WTC11 (cell line): Measurements from ENCODE around the gene PTPRCAP. TPM values are rescaled to one million over a fixed set of nuclear protein-coding genes. Genes with fewer than 3 reads are reported as not detected.

Experiments used
- ATAC-seq: fragments of 200-7000 bp; cut with Tn5 transposase; 2 replicates; pipeline ENCODE4 v1.10.0; 2021; ENCODE audit warnings: mild to moderate bottlenecking, moderate library complexity
- CTCF ChIA-PET: fragments of 300-600 bp; sonication (Branson Sonifier 250); formaldehyde crosslinking; loops from one replicate; lab custom pipeline; 2021; ENCODE audit warnings: antibody characterized with exemption; lab: Charles Lee
- POLR2A ChIA-PET: fragments of 350-600 bp; sonication (Branson Sonifier 250); formaldehyde crosslinking; loops from one replicate; lab custom pipeline; 2021; ENCODE audit warnings: antibody characterized with exemption; lab: Charles Lee
- DNase-seq: peaks from one replicate; pipeline ENCODE4 v3.0.0; 2021; ENCODE audit warnings: low spot score
- H3K27ac Mint-ChIP-seq: 2 replicates; pipeline ENCODE4 v1.8.0; 2021; ENCODE audit warnings: mixed read lengths
- H3K27me3 Mint-ChIP-seq: 2 replicates; pipeline ENCODE4 v1.8.0; 2021; ENCODE audit warnings: low read depth, mild to moderate bottlenecking, moderate library complexity, mixed read lengths
- H3K36me3 Mint-ChIP-seq: 2 replicates; pipeline ENCODE4 v1.8.0; 2021; ENCODE audit warnings: mixed read lengths
- H3K4me1 Mint-ChIP-seq: 2 replicates; pipeline ENCODE4 v1.8.0; 2022; ENCODE audit warnings: mixed read lengths
- H3K4me3 Mint-ChIP-seq: 2 replicates; pipeline ENCODE4 v1.8.0; 2021; ENCODE audit warnings: mild to moderate bottlenecking, moderate library complexity, mixed read lengths
- H3K9me3 Mint-ChIP-seq: 2 replicates; pipeline ENCODE4 v1.8.0; 2021; ENCODE audit warnings: mixed read lengths
- AR ChIP-seq: fragments of 250-450 bp; sonication (Bioruptor Pico); IDR thresholded peaks from 2 replicates; pipeline ENCODE4 v1.9.0; 2021; ENCODE audit warnings: mild to moderate bottlenecking
- ELF4 ChIP-seq: sonication (generic); formaldehyde crosslinking; IDR thresholded peaks from 2 replicates; pipeline ENCODE4 v1.8.1; 2022; ENCODE audit warnings: low read depth, mild to moderate bottlenecking, moderate library complexity, missing genetic modification reagents
- FOXJ3 ChIP-seq: sonication (generic); formaldehyde crosslinking; IDR thresholded peaks from 2 replicates; pipeline ENCODE4 v1.9.0; 2021; ENCODE audit warnings: missing genetic modification reagents, mild to moderate bottlenecking, borderline replicate concordance
- FOXP1 ChIP-seq: sonication (generic); formaldehyde crosslinking; IDR thresholded peaks from 2 replicates; pipeline ENCODE4 v1.8.0; 2022; ENCODE audit warnings: missing genetic modification reagents, mild to moderate bottlenecking, moderate library complexity, borderline replicate concordance
- GABPB1 ChIP-seq: sonication (generic); formaldehyde crosslinking; IDR thresholded peaks from 2 replicates; pipeline ENCODE4 v1.8.1; 2023; ENCODE audit warnings: mild to moderate bottlenecking, missing genetic modification reagents
- IRF1 ChIP-seq: sonication (generic); formaldehyde crosslinking; IDR thresholded peaks from 2 replicates; pipeline ENCODE4 v1.8.0; 2023; ENCODE audit warnings: missing genetic modification reagents
- IRF2 ChIP-seq: sonication (generic); formaldehyde crosslinking; IDR thresholded peaks from 2 replicates; pipeline ENCODE4 v1.8.0; 2022; ENCODE audit warnings: low read depth, missing genetic modification reagents, borderline replicate concordance
- JUN ChIP-seq: sonication (generic); formaldehyde crosslinking; IDR thresholded peaks from 2 replicates; pipeline ENCODE4 v1.8.0; 2023; ENCODE audit warnings: mild to moderate bottlenecking, missing genetic modification reagents
- KAT7 ChIP-seq: sonication (generic); formaldehyde crosslinking; IDR thresholded peaks from 2 replicates; pipeline ENCODE4 v1.8.1; 2023; ENCODE audit warnings: missing genetic modification reagents, mild to moderate bottlenecking, borderline replicate concordance
- MYBL2 ChIP-seq: sonication (generic); formaldehyde crosslinking; IDR thresholded peaks from 2 replicates; pipeline ENCODE4 v1.8.1; 2023; ENCODE audit warnings: mild to moderate bottlenecking, moderate library complexity, missing genetic modification reagents
- NR1H2 ChIP-seq: sonication (generic); formaldehyde crosslinking; IDR thresholded peaks from 2 replicates; pipeline ENCODE4 v1.9.0; 2021; ENCODE audit warnings: mild to moderate bottlenecking, moderate library complexity, missing genetic modification reagents
- PREB ChIP-seq: sonication (generic); formaldehyde crosslinking; IDR thresholded peaks from 2 replicates; pipeline ENCODE4 v1.8.1; 2022; ENCODE audit warnings: mild to moderate bottlenecking, missing genetic modification reagents, moderate library complexity, borderline replicate concordance
- SMAD3 ChIP-seq: sonication (generic); formaldehyde crosslinking; IDR thresholded peaks from 2 replicates; pipeline ENCODE4 v1.8.0; 2022; ENCODE audit warnings: missing genetic modification reagents, mild to moderate bottlenecking, borderline replicate concordance
- ZBTB21 ChIP-seq: sonication (generic); formaldehyde crosslinking; IDR thresholded peaks from 2 replicates; pipeline ENCODE4 v1.8.1; 2023; ENCODE audit warnings: mild to moderate bottlenecking, missing genetic modification reagents, borderline replicate concordance
- ZNF423 ChIP-seq: fragments of 250-450 bp; sonication (Bioruptor Pico); IDR thresholded peaks from 2 replicates; pipeline ENCODE4 v2.1.2; 2022; ENCODE audit warnings: mild to moderate bottlenecking, moderate library complexity
- ZNF671 ChIP-seq: fragments of 250-450 bp; sonication (Bioruptor Pico); IDR thresholded peaks from 2 replicates; pipeline ENCODE4 v1.8.0; 2021; ENCODE audit warnings: mild to moderate bottlenecking
- total RNA-seq: library from RNA; stranded (reverse); gene quantifications from 3 replicates; pipeline ENCODE4 v1.2.3, GENCODE V29; 2021
- TF ChIP-seq, protein P1 (sequence below): sonication (generic); formaldehyde crosslinking; conservative IDR thresholded peaks from 2 replicates; pipeline ENCODE4 v1.8.1; 2022; ENCODE audit warnings: mild to moderate bottlenecking, missing genetic modification reagents
- TF ChIP-seq, protein P2 (sequence below): sonication (generic); formaldehyde crosslinking; IDR thresholded peaks from 2 replicates; pipeline ENCODE4 v1.8.1; 2023; ENCODE audit warnings: mild to moderate bottlenecking, missing genetic modification reagents, moderate library complexity
- TF ChIP-seq, protein P3 (sequence below): sonication (generic); formaldehyde crosslinking; IDR thresholded peaks from 2 replicates; pipeline ENCODE4 v1.8.1; 2023; ENCODE audit warnings: mild to moderate bottlenecking, moderate library complexity, missing genetic modification reagents
- TF ChIP-seq, protein P4 (sequence below): sonication (generic); formaldehyde crosslinking; IDR thresholded peaks from 2 replicates; pipeline ENCODE4 v1.8.0; 2022; ENCODE audit warnings: missing genetic modification reagents

The PTPRCAP gene
- total RNA-seq, 1 experiment from 2014 or later, result 3.6 TPM

GRCh38 chr11:67395555-67396258 lies 41.8 kb downstream of the PTPRCAP start (continued):
- TF ChIP-seq AR (CRISPR knock-in tag) (no peak), ELF4 (CRISPR knock-in tag) (no peak), KAT7 (no peak)
- TF ChIP-seq, protein P1, sequence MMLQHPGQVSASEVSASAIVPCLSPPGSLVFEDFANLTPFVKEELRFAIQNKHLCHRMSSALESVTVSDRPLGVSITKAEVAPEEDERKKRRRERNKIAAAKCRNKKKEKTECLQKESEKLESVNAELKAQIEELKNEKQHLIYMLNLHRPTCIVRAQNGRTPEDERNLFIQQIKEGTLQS (CRISPR knock-in tag), result no peak

- Mint-ChIP-seq H3K27me3 (no peaks in the 10 kb centered on the region), H3K9me3 (no peaks in the 10 kb centered on the region)
- TF ChIP-seq MYBL2 (CRISPR knock-in tag) (no peak), IRF2 (CRISPR knock-in tag) (no peak), ZBTB21 (CRISPR knock-in tag) (no peak), SMAD3 (CRISPR knock-in tag) (no peak), JUN (CRISPR knock-in tag) (no peak), ZNF671 (no peak)
- TF ChIP-seq, protein P2, sequence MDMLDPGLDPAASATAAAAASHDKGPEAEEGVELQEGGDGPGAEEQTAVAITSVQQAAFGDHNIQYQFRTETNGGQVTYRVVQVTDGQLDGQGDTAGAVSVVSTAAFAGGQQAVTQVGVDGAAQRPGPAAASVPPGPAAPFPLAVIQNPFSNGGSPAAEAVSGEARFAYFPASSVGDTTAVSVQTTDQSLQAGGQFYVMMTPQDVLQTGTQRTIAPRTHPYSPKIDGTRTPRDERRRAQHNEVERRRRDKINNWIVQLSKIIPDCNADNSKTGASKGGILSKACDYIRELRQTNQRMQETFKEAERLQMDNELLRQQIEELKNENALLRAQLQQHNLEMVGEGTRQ (CRISPR knock-in tag), result no peak
- TF ChIP-seq, all 79 proteins: peak for 0
- H3K4me1 Mint-ChIP-seq, result peaks cover 44% of the 10 kb centered on the region
- H3K36me3 Mint-ChIP-seq, result peaks cover 24% of the 10 kb centered on the region
- peak overlapping the region; percentile 47 for H3K4me3 Mint-ChIP-seq
- ATAC-seq (no peak), DNase-seq (no peak)
- CTCF ChIA-PET, result interaction anchor here (0.6 to 1.4 kb wide), 3 partner anchors 8 to 43 kb away, joined by 3 read pairs; partner anchors contain the start of gene PPP1CA
- no peak overlapping the region for H3K27ac Mint-ChIP-seq
- POLR2A ChIA-PET, result no interaction called here
These were observed 43.5 kb downstream of the PTPRCAP start for GRCh38 chr11:67393990-67394389.

DNA sequence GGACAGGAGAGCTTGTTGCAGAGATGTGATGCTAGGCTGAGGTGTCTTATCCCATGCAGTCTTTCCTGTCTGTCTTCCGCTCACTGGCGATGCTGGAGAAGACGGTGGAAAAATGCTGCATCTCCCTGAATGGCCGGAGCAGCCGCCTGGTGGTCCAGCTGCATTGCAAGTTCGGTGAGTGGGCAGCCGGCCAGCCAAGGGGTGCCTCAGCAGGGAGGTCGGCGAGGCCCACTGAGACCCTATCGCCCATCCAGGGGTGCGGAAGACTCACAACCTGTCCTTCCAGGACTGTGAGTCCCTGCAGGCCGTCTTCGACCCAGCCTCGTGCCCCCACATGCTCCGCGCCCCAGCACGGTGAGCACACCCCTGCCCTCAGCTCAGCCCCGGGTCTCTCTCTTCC lies 44.0 kb downstream of the PTPRCAP start:
- no peaks in the 10 kb centered on the region for H3K27me3 Mint-ChIP-seq
- DNase-seq (no peak), ATAC-seq (no peak)
- POLR2A ChIA-PET, result no interaction called here
- H3K36me3 Mint-ChIP-seq, result peaks cover 22% of the 10 kb centered on the region
- CTCF ChIA-PET, result interaction anchor here (0.6 to 1.4 kb wide), 3 partner anchors 8 to 42 kb away, joined by 3 read pairs; partner anchors contain the start of gene PPP1CA
- no peak overlapping the region for H3K27ac Mint-ChIP-seq
- peaks cover 43% of the 10 kb centered on the region for H3K4me1 Mint-ChIP-seq
- no peaks in the 10 kb centered on the region for H3K9me3 Mint-ChIP-seq
- peak overlapping the region; percentile 75 for H3K4me3 Mint-ChIP-seq
- TF ChIP-seq FOXJ3 (CRISPR knock-in tag) (no peak), FOXP1 (no peak), NR1H2 (no peak), PREB (no peak), JUN (CRISPR knock-in tag) (no peak), GABPB1 (no peak), ZNF423 (no peak), IRF1 (no peak)
- TF ChIP-seq, protein P3, sequence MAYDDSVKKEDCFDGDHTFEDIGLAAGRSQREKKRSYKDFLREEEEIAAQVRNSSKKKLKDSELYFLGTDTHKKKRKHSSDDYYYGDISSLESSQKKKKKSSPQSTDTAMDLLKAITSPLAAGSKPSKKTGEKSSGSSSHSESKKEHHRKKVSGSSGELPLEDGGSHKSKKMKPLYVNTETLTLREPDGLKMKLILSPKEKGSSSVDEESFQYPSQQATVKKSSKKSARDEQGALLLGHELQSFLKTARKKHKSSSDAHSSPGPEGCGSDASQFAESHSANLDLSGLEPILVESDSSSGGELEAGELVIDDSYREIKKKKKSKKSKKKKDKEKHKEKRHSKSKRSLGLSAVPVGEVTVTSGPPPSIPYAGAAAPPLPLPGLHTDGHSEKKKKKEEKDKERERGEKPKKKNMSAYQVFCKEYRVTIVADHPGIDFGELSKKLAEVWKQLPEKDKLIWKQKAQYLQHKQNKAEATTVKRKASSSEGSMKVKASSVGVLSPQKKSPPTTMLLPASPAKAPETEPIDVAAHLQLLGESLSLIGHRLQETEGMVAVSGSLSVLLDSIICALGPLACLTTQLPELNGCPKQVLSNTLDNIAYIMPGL, result no peak
- TF ChIP-seq, protein P4, sequence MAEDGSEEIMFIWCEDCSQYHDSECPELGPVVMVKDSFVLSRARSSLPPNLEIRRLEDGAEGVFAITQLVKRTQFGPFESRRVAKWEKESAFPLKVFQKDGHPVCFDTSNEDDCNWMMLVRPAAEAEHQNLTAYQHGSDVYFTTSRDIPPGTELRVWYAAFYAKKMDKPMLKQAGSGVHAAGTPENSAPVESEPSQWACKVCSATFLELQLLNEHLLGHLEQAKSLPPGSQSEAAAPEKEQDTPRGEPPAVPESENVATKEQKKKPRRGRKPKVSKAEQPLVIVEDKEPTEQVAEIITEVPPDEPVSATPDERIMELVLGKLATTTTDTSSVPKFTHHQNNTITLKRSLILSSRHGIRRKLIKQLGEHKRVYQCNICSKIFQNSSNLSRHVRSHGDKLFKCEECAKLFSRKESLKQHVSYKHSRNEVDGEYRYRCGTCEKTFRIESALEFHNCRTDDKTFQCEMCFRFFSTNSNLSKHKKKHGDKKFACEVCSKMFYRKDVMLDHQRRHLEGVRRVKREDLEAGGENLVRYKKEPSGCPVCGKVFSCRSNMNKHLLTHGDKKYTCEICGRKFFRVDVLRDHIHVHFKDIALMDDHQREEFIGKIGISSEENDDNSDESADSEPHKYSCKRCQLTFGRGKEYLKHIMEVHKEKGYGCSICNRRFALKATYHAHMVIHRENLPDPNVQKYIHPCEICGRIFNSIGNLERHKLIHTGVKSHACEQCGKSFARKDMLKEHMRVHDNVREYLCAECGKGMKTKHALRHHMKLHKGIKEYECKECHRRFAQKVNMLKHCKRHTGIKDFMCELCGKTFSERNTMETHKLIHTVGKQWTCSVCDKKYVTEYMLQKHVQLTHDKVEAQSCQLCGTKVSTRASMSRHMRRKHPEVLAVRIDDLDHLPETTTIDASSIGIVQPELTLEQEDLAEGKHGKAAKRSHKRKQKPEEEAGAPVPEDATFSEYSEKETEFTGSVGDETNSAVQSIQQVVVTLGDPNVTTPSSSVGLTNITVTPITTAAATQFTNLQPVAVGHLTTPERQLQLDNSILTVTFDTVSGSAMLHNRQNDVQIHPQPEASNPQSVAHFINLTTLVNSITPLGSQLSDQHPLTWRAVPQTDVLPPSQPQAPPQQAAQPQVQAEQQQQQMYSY (CRISPR knock-in tag), result no peak
